H9 (cell line): ENCODE results near the gene BOD1. TPM values are rescaled to one million over a fixed set of nuclear protein-coding genes. Genes with fewer than 3 reads are reported as not detected.
"Not testable (repeated sequence)": the region's sequence is repeated elsewhere in the genome, so short reads cannot be mapped to it uniquely, and the experiment has no call there.

ENCODE experiments used
- DNase-seq: peaks from one replicate; pipeline ENCODE4 v3.0.0-alpha.2; 2017
- H2AFZ ChIP-seq: one replicate; pipeline ENCODE4 v1.6.1; 2013; ENCODE audit warnings: mild to moderate bottlenecking, low read length, control low read depth, moderate library complexity
- H2AK5ac ChIP-seq: 2 replicates; pipeline ENCODE4 v1.6.1; 2013; ENCODE audit warnings: low read length, control low read depth, mixed read lengths; ENCODE audit not compliant: insufficient read length
- H2BK120ac ChIP-seq: one replicate; pipeline ENCODE4 v1.6.1; 2013; ENCODE audit warnings: low read depth, mild to moderate bottlenecking, low read length, control low read depth, inconsistent platforms; ENCODE audit not compliant: poor library complexity, severe bottlenecking
- H2BK12ac ChIP-seq: 2 replicates; pipeline ENCODE4 v1.6.1; 2013; ENCODE audit warnings: low read length, control low read depth, mixed read lengths, low read depth; ENCODE audit not compliant: insufficient read length
- H2BK15ac ChIP-seq: 2 replicates; pipeline ENCODE4 v1.6.1; 2013; ENCODE audit warnings: low read depth, low read length, control low read depth
- H2BK20ac ChIP-seq: one replicate; pipeline ENCODE4 v1.6.1; 2013; ENCODE audit warnings: low read depth, mild to moderate bottlenecking, low read length, control low read depth, inconsistent platforms; ENCODE audit not compliant: poor library complexity, severe bottlenecking
- H2BK5ac ChIP-seq: 2 replicates; pipeline ENCODE4 v1.6.1; 2013; ENCODE audit warnings: low read length, control low read depth, mixed read lengths; ENCODE audit not compliant: insufficient read length
- H3K14ac ChIP-seq: 2 replicates; pipeline ENCODE4 v1.6.1; 2013; ENCODE audit warnings: low read length, control low read depth; ENCODE audit not compliant: insufficient read depth
- H3K18ac ChIP-seq: 2 replicates; pipeline ENCODE4 v1.6.1; 2013; ENCODE audit warnings: low read depth, mild to moderate bottlenecking, mixed read lengths, low read length, control low read depth; ENCODE audit not compliant: insufficient read length
- H3K23ac ChIP-seq: 2 replicates; pipeline ENCODE4 v1.6.1; 2013; ENCODE audit warnings: low read length, control low read depth, mixed read lengths, low read depth; ENCODE audit not compliant: insufficient read length
- H3K23me2 ChIP-seq: 2 replicates; pipeline ENCODE4 v1.6.1; 2013; ENCODE audit warnings: low read depth, mild to moderate bottlenecking, mixed read lengths, low read length, control low read depth; ENCODE audit not compliant: insufficient read length, poor library complexity, severe bottlenecking
- H3K27ac ChIP-seq: 2 replicates; pipeline ENCODE4 v1.5.1; 2013; ENCODE audit warnings: low read length, control low read depth, mixed read lengths, low read depth; ENCODE audit not compliant: insufficient read length
- H3K27me3 ChIP-seq: 2 replicates; pipeline ENCODE4 v1.6.1; 2013; ENCODE audit warnings: low read length, control low read depth, inconsistent platforms; ENCODE audit not compliant: insufficient read depth
- H3K4ac ChIP-seq: 2 replicates; pipeline ENCODE4 v1.6.1; 2013; ENCODE audit warnings: low read depth, mild to moderate bottlenecking, control low read depth, inconsistent platforms, low read length, moderate library complexity
- H3K4me1 ChIP-seq: 2 replicates; pipeline ENCODE4 v1.6.1; 2013; ENCODE audit warnings: low read length, control low read depth, inconsistent platforms; ENCODE audit not compliant: insufficient read depth
- H3K4me2 ChIP-seq: 2 replicates; pipeline ENCODE4 v1.6.1; 2013; ENCODE audit warnings: low read length, control low read depth, mixed read lengths; ENCODE audit not compliant: insufficient read length, insufficient read depth
- H3K56ac ChIP-seq: 2 replicates; pipeline ENCODE4 v1.6.1; 2013; ENCODE audit warnings: low read depth, mild to moderate bottlenecking, mixed read lengths, low read length, control low read depth; ENCODE audit not compliant: insufficient read length
- H3K79me1 ChIP-seq: 2 replicates; pipeline ENCODE4 v1.6.1; 2013; ENCODE audit warnings: low read depth, mild to moderate bottlenecking, moderate library complexity, low read length, control low read depth, inconsistent platforms; ENCODE audit not compliant: insufficient read depth, poor library complexity, severe bottlenecking
- H3K79me2 ChIP-seq: 2 replicates; pipeline ENCODE4 v1.6.1; 2013; ENCODE audit warnings: low read length, control low read depth, inconsistent platforms; ENCODE audit not compliant: insufficient read depth
- H3K9ac ChIP-seq: 2 replicates; pipeline ENCODE4 v1.6.1; 2013; ENCODE audit warnings: low read length, control low read depth, mixed read lengths; ENCODE audit not compliant: insufficient read length; ENCODE audit errors: extremely low read depth
- H3K9me3 ChIP-seq: one replicate; pipeline ENCODE4 v1.6.1; 2013; ENCODE audit warnings: low read depth, low read length, inconsistent platforms; ENCODE audit not compliant: control insufficient read depth
- H3T11ph ChIP-seq: one replicate; pipeline ENCODE4 v1.6.1; 2013; ENCODE audit warnings: mild to moderate bottlenecking, low read length, control low read depth, inconsistent platforms
- H4K20me1 ChIP-seq: one replicate; pipeline ENCODE4 v1.6.1; 2013; ENCODE audit not compliant: control insufficient read depth, insufficient read length, insufficient read depth
- H4K5ac ChIP-seq: 2 replicates; pipeline ENCODE4 v1.6.1; 2013; ENCODE audit warnings: low read depth, mild to moderate bottlenecking, mixed read lengths, low read length, control low read depth; ENCODE audit not compliant: insufficient read length
- H4K8ac ChIP-seq: replicated peaks from 2 replicates; pipeline ENCODE4 v1.6.1; 2013; ENCODE audit warnings: low read length, control low read depth, mixed read lengths, low read depth; ENCODE audit not compliant: insufficient read length
- H4K91ac ChIP-seq: 2 replicates; pipeline ENCODE4 v1.6.1; 2013; ENCODE audit warnings: low read depth, mild to moderate bottlenecking, moderate library complexity, mixed read lengths, low read length, control low read depth; ENCODE audit not compliant: insufficient read length
- H3K27ac Mint-ChIP-seq, 3 experiments: 2 replicates in 2 of 3; 3 replicates in 1 of 3; pipeline ENCODE4 v1.8.0; 2020 to 2021; ENCODE audit warnings: mixed read lengths in 3 of 3, mild to moderate bottlenecking in 1 of 3, moderate library complexity in 1 of 3
- H3K27me3 Mint-ChIP-seq: 2 replicates; pipeline ENCODE4 v1.8.0; 2021; ENCODE audit warnings: low read depth, mild to moderate bottlenecking, moderate library complexity, mixed read lengths
- H3K36me3 Mint-ChIP-seq, 3 experiments: 2 replicates in 2 of 3; 3 replicates in 1 of 3; pipeline ENCODE4 v1.8.0; 2020 to 2021; ENCODE audit warnings: low read depth in 3 of 3, mixed read lengths in 3 of 3; ENCODE audit not compliant: insufficient read depth in 1 of 3
- H3K4me1 Mint-ChIP-seq, 2 experiments: 2 replicates each; pipeline ENCODE4 v1.8.0; 2020; ENCODE audit warnings: mixed read lengths in 2 of 2
- H3K4me3 Mint-ChIP-seq, 2 experiments: 2 replicates in 1 of 2; 3 replicates in 1 of 2; pipeline ENCODE4 v1.8.0; 2020 to 2021; ENCODE audit warnings: mild to moderate bottlenecking in 2 of 2, mixed read lengths in 2 of 2, moderate library complexity in 1 of 2
- H3K9me3 Mint-ChIP-seq, 2 experiments: 2 replicates in 1 of 2; 3 replicates in 1 of 2; pipeline ENCODE4 v1.8.0; 2020; ENCODE audit warnings: mild to moderate bottlenecking in 2 of 2, mixed read lengths in 2 of 2, moderate library complexity in 1 of 2
- CTCF ChIP-seq: fragments of 200-600 bp; sonication (generic); conservative IDR thresholded peaks from 3 replicates; pipeline ENCODE4 v1.8.0; 2021; ENCODE audit warnings: antibody characterized with exemption, mild to moderate bottlenecking
- WGBS: extraction: QIAGEN DNeasy Blood & Tissue Kit; methylation state at CpG from one replicate; pipeline ENCODE4 v1.1.7; 2013; ENCODE audit warnings: missing lambda C conversion rate, low lambda C conversion rate, mixed read lengths; ENCODE audit not compliant: insufficient read length; ENCODE audit errors: extremely low coverage; 5-methylcytosine and 5-hydroxymethylcytosine counted together
- total RNA-seq: library from RNA; stranded (reverse); gene quantifications from 2 replicates; pipeline ENCODE4 v1.2.1, GENCODE V29; 2021

BOD1 gene
- total RNA-seq, 1 experiment from 2014 or later = 121 TPM

GRCh38 chr5:173590436-173591055 lies 25.9 kb downstream of the BOD1 start:
- H3K27ac Mint-ChIP-seq = no peak overlapping the region

GRCh38 chr5:173586133-173586532 lies 30.3 kb downstream of the BOD1 start:
- not testable (repeated sequence) for H2BK15ac ChIP-seq, H2BK20ac ChIP-seq, H3K4me3 Mint-ChIP-seq, H4K91ac ChIP-seq, H3K27ac Mint-ChIP-seq, H2BK12ac ChIP-seq, H3T11ph ChIP-seq, H2AK5ac ChIP-seq, H3K23me2 ChIP-seq, H3K27me3 ChIP-seq, H3K79me2 ChIP-seq, H3K9ac ChIP-seq, H3K4me1 ChIP-seq, H3K18ac ChIP-seq, H2BK120ac ChIP-seq, H3K4me2 ChIP-seq, H2BK5ac ChIP-seq, H4K8ac ChIP-seq, H3K14ac ChIP-seq, H3K27ac ChIP-seq, H2AFZ ChIP-seq, H4K5ac ChIP-seq, H3K9me3 ChIP-seq, H4K20me1 ChIP-seq, H3K23ac ChIP-seq, H3K56ac ChIP-seq, DNase-seq, H3K79me1 ChIP-seq, H3K4ac ChIP-seq
- Mint-ChIP-seq H3K27me3 (peaks cover 19% of the 10 kb centered on the region), H3K9me3 (peaks cover 43 to 55% of the 10 kb centered on the region in 2 experiments), H3K4me1 (peaks cover 0 to 10% of the 10 kb centered on the region in 2 experiments; a peak in 2 of 4 replicates), H3K36me3 (peaks cover 25 to 35% (median 25%) of the 10 kb centered on the region in 3 experiments)
- WGBS = no CpG with 5 or more reads among the region's 3 CpGs

More at GRCh38 chr5:173590436-173591055, 25.9 kb downstream of the BOD1 start:
- Histone ChIP-seq H3K4me1 (no peaks in the 10 kb centered on the region), H3K14ac (no peak overlapping the region), H3K27me3 (no peaks in the 10 kb centered on the region), H2BK120ac (no peak overlapping the region), H4K20me1 (no peaks in the 10 kb centered on the region), H4K91ac (no peak overlapping the region), H2AK5ac (no peak overlapping the region), H3K4me2 (no peak overlapping the region), H3K79me1 (no peaks in the 10 kb centered on the region), H2AFZ (no peak overlapping the region), H4K5ac (no peak overlapping the region), H4K8ac (no peak overlapping the region), H3K9me3 (peaks cover 26% of the 10 kb centered on the region), H2BK20ac (no peak overlapping the region), H2BK15ac (no peak overlapping the region), H3K18ac (no peak overlapping the region), H3K79me2 (no peaks in the 10 kb centered on the region), H3K27ac (no peak overlapping the region), H3K4ac (no peak overlapping the region), H2BK12ac (no peak overlapping the region), H3K23me2 (no peaks in the 10 kb centered on the region), H3K23ac (no peak overlapping the region), H3T11ph (no peak overlapping the region), H2BK5ac (no peak overlapping the region), H3K56ac (no peak overlapping the region), H3K9ac (no peak overlapping the region)
- Mint-ChIP-seq H3K9me3 (peaks cover 61 to 70% of the 10 kb centered on the region in 2 experiments), H3K27me3 (peaks cover 15% of the 10 kb centered on the region), H3K4me1 (no peaks in the 10 kb centered on the region), H3K4me3 (no peak overlapping the region), H3K36me3 (peaks cover 37 to 46% (median 46%) of the 10 kb centered on the region in 3 experiments)
- WGBS = no CpG with 5 or more reads among the region's 8 CpGs
- TF ChIP-seq CTCF = no peak
- no peak for DNase-seq
